Activated CD8-positive, alpha-beta memory T cell treated with anti-CD3 and anti-CD28 coated beads for 24 hours (primary cell): Measurements from ENCODE around the gene TOX2.

Experiments used
- DNase-seq: peaks from one replicate; pipeline ENCODE4 v3.0.0-alpha.2; 2020

The TOX2 gene

DNA sequence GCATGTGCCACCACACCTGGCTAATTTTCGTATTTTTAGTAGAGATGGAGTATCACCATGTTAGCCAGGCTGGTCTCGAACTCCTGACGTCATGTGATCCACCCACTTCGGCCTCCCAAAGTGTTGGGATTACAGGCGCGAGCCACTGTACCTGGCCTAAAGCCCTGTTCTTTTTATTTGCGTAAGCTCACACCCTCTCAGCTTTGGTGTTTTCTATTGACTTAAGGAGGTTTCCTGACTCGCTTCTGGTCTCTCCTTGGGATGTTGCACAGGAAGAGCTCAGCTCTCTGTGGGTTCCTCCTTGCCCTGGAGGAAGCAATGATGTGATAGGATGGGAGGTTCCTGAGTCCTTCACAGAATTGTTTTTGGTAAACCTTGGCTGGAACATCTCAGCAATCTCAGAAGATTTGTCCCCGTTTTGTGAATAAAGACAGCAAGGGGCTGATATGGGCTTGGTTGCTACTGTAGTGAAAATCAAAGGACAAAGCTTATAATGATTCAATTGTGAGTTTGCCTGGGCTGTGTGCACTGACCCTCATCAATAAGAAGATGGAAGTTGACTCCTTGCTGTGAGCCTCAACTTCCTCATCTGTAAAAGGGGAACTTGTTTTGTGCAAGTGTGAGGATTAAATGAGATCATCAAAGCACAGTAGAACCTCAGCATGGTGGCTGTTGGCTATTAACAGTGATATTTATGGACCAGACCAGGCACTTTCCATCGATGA lies 27.0 kb downstream of the TOX2 start:
- DNase-seq = no peak

DNA sequence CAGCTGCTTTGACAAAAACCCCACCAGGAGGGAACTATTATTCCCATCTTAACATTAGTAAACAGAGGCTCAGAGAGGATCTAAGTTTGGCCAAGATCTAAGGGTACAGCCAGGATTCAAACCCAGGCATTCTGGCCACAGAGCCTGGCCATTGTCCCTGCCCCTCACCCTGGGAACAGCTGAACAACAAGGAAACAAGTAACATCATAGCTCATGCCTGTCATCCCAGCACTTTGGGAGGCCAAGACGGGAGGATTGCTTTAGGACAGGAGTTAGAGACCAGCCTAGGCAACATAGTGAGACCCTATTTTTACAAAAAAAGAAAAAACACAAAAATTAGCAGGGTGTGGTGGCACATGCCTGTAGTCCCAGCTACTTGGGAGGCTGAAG lies 27.5 kb downstream of the TOX2 start:
- DNase-seq = no peak

DNA sequence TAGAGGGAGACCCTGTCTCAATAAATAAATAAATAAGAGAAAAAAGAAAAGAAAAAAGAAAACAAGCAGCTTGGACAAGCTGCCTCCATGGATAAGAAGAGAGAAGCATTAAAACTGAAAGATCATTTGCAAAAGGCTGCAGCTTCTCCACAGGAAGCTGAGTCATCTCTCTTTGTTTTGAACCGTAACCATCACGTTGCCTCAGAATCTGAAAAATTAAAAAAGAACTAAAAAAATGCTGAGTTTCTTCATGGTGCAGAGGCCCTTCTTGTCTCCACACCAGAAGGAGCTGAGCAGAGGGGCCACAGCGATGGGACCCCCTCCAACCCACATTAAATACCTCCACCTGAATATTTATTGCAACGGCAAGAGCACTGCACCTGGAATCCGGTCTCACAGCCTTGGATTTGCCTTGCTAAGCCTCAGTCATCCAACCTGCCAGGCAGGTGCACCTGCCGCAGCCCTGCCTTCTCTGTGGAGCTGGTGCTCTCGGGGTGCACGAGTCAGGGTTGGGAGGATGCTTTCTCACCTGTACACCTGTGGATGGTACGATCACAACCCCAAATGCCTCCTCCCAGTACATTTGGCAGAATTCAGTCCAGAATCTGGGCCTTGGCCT lies 28.1 kb downstream of the TOX2 start:
- DNase-seq = no peak

DNA sequence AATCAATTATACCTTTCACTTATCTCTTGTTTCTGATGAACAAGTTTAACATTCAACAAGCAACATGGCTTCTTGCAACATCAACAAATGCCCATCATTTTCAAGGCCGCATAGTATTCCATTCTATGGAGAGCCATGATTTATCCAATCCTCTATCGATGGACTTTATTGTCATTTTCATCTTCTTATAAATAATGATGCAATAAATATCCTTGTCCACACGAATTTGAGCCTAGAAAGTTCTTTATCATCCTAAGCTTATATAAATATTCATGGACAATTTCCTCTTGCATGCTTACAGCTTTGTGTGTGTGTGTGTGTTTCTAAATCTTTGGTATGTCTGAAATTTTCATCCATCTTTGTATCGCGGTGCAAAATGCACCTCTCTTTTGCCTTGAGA lies 29.1 kb downstream of the TOX2 start:
- no peak for DNase-seq

DNA sequence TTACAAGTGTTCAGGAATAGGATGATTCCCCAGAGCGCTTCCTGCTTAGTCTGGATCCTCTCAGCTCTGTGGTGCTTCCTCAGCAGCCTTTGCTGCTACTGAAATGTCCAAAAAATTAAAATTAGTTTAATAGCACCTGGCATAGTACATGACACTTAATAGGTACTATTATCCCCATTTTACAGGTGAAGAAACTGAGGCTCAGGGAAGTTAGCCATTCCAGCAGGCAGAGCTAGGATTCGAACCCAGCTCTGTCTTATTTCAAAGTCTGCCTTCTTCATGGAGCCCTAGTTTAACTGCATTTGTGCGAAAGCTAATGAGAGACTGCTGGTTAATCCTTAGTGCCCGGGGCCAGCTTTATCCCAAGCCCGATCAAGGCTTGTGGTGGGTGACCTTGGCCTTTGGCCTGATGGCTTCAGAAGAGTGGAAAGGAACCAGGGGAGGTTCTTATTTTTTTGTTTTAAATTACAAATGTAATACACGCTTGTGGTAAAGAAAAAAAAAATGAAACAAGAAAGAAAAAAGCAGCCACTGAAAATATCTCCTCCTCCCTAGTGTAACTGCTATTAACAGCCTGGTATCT lies 30.1 kb downstream of the TOX2 start:
- DNase-seq = no peak

DNA sequence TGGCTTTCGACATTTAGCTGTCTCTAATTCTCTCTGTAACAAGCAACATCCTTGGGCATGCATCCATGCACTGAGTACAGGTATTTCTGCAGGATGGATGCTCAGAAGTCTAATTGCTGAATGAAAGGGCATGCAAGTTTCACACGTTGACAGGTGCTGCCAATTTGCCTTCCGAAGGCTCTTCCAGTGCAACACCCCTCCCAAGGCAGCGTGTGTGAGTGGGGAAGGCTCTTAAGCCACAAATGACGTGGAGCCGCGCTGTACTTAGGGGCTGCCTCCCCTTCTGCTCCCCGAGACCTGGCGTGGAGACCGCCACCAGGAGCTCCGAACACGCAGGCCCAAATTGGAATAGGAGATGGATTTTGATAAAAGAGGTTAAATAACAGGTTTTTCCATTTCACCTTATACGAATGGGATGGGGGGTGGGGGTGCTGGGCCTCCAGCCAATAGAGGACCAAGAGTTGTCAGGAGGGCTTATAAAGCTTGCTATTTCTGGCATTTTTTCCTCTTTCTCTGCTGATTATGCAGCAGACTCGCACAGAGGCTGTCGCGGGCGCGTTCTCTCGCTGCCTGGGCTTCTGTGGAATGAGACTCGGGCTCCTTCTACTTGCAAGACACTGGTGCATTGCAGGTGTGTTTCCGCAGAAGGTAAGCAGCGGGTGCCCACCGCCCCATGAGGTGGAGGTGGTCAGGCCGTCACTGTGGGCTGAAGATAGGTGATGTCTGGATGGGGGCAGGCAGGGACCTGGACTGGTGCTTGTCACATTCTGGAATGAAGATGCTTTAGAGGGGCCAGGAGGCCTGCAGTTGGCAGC lies 30.9 kb downstream of the TOX2 start:
- DNase-seq = no peak

DNA sequence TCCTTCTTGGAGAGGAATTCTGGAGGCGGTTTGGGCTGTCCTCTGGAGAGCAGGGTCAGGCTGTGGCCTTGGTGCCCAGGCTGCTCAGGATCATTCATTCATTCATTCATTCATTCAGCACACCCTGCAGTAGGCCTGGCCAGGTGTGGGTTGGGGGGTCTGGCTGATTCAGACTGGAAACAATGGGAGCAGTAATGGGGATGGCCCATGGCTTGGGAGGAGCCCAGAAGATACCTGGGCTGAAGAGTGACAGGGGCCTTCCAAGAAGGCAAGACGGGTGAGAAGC lies 31.5 kb downstream of the TOX2 start:
- no peak for DNase-seq

DNA sequence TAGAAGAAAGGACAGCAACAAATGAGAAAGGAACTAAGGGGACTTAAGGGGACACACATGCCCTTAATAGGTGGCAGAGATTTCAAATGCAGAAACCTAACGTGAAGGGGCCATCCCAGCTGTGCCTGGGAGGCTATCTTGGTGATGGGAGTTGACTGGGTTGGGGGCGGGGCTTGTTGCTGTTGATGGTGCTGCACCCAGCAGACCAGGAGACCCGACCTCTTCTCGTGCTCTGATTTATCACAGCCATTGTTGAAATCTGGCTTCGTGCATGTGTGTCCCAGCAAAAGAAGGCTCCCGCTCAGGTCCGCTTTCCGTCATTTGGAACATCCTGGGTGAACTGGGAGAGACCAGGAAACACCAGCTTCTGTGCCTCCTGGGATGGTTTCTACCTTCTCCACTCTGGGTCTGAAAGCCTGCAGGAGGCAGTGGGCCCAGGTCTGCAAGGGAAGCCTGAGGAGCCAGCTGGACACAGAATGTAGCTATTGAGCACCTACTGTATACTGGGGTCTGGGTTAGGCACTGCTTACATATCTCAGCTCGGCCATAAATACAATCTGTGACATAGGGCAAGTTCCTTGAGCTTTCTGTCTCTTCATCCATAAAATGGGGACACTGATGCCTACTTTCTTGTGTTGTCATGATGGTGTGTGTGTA lies 32.1 kb downstream of the TOX2 start:
- DNase-seq = no peak

DNA sequence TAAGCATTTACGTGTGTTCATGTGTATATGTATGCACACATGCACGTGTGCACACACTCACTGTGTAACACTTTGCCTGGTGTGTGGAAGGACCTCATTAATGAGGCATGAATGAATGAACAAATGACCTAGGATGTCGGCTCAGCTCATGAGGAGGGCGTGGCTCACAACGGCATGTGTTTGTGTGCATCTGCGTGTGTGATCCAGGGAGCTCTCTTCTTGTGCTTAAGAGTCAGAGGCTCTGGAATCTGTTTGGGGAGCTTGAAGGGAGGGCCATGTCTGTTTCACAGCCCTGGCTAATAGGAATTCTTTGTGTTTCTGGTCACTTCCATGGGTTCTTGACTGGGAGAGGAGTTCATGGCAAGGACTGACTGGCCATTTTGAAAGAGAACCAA lies 32.7 kb downstream of the TOX2 start:
- no peak for DNase-seq

DNA sequence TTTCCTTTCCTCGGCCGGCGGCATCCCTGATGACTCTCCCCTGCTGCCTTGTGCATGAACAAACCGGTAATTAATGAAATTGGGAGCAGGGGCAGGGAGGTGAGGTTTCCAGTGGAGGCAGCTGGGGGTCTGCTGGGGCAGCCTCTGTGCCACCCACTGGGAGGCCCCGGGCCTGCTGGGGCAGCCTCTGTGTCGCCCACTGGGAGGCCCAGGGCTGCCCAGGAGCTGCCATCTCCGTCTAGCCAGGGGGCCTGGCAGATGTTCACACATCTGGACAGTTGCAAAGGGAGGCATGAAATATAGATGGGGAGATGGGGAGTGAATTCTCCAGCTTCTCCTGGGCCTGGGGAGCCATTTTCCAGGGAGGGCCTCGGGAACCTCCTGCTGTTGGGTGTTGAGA lies 33.8 kb downstream of the TOX2 start:
- no peak for DNase-seq

DNA sequence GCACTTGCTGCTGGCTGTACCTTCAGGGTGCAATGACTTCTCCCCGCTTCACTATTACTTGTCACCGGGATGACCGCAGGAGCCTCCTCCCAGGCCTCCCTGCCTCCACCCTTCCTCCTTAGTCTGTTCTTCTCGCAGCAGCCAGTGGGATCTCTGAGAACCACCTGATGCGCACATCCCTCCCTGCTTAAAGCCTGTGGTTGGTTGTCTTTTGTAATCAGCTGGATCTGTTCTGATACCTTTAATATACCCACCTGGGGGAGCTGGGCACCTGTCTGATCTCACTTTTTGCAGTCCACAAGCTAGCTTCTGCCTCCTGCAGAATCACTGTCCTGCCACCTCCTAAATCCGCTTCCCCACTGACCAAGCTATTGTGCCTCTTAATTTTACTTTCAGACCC lies 34.6 kb downstream of the TOX2 start:
- DNase-seq = no peak

DNA sequence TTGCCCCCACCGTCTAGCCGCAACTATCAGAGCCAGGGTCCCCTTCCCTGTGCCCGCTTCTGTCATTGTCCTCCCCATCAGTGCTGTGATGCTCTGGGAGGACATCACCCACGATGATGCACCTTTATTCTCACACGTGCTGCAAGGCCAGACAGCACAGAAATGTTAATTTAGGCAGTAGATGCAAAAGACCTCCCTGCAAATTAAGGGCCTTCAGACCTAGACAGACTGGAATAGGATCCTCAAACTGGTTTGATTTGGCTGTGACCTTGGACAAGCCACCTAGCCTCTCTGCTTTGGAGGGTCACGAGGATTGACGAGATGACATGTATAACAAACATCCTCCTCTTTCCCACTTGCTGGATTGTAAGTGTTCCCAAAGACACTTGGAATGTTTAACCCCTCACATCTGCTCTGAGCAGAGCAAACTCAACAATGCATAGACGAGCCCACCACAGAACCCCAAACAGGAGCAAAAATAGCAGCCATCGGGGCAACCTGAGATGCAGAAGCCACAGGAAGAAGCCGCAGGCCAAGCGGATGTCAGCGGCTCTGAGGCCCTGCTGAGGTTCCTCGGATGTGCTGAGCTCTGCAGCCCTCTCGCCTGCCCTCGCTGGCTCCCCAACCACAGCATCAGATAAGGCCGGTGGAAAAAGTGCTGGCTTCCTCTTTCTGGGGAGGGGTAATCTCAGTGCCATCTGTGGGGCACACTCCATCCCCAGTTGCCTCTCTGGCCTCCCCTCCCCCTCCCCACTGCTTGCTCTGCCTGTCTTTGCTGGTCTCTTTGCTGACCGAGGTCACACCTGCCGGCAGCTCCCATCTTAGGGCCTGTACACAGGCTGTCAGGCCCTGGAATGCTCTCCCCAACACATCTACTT lies 35.3 kb downstream of the TOX2 start:
- peak; percentile 83 for DNase-seq

DNA sequence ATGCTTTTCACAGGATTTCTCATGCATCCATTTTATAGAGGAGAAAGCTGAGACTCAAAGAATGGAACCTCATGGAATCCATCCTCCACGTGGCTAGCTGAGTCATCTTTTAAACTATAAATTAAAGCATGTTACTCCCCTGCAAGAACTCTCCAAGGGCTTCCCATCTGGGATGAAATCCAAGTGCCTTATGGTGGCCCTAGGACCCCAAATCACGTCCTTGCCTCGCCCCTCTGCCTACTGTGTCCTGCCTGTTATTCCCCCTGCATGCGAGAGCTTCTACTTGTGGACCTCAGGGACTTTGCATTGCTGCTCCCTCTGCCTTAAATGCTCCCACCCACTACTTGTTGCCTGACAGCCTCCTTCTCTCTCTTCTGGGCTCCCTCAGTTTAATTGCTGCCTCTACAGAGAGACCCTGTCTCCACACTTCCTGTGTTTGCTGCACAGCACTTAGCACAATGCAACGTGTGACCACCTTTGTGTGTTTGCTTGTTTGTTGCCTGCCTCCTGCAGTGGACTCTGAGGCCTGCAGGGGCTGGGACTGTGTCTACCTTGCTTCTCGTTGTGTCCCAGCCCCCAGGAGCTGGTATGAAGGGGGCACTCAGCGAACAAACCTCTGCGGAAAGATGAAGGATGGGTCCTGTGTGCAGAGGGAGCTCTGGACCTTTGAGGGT lies 39.4 kb downstream of the TOX2 start:
- DNase-seq = no peak

DNA sequence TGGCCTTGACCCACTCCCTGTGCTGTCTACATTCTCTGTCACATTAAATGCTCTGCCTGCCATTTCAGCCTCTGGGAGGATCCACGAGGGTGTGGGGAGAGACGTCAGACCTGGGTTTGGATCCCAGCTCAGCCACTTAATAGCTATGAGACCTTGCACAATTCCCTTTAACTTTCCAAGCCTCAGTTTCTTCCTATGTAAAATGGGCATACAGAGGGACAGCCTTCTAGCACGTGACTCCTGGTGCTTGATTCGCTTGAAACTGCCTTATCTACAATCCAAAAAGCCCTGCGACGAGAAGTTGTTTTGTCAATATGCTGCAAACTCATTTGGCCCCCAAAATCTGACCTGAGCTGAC lies 40.0 kb downstream of the TOX2 start:
- no peak for DNase-seq

DNA sequence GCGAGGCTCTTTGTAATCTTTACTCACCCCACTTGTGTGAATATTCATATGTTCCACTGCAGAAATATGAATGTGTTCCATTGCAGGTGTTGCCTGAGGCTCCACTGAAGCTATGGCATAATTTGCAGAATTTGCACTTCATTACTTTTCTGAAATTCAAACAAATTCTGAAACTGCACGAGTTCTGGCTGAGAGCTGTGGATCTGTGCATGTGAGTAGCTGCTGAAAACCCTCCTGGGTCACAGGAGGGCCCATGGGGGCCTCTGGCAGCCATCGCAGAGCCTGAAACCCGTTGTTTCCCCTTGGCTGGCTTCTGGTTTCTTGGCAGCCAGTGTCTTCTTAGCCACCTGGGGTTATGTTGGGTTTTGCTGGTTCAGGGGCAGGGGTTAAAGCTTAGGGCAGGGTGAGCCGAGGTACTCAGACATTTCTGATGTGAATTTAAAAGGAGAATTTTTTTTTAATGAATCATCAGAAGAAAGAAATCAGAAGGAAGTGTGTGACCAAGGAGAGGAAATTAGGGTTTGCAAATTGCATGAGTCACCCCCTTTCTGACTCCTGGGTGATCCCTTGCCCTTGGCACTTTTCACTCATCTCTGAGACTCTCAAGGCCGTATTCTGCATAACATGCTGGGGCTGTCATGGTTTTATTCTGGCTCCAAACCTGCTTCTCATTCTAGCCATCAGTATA lies 40.6 kb downstream of the TOX2 start:
- DNase-seq = peak; percentile 78

DNA sequence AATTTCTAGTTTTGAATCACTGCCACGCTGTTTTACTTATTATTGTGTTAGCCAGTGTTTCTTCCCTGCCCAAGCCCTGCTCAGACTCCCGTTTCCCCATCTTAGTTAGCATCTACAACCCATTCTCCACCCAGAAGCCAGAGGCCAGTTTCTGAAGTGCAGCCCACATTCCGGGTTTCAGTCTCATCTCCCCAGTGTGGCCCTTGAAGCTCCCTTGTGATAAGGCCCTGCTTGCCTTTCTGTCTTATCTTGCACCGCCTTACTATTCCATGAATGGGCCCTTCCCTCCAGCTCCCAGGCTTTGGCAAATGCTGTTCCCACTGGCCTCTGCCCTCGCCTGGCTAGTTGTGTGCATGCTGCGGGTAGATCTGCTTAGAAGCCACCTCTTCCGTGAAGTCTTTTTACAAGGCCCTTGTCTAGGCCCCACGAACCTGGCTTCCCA lies 41.1 kb downstream of the TOX2 start:
- DNase-seq = no peak

DNA sequence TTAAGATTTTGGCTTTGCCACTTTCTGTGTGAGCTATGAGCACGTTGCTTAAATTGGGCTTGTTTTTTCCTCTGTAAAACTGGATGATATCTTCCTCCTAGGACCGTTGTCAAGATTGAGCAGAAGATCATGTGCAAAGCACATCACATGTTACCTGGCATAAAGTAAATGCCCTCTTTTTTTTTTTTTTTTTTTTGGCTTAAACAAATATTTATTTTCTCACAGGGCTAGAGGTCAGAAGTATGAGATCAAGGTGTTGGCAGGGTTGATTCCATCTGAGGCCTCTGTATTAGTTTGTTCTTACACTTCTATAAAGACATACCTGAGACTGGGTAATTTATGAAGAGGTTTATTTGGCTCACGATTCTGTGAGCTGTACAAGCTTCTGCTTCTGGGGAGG lies 42.7 kb downstream of the TOX2 start:
- DNase-seq = no peak

DNA sequence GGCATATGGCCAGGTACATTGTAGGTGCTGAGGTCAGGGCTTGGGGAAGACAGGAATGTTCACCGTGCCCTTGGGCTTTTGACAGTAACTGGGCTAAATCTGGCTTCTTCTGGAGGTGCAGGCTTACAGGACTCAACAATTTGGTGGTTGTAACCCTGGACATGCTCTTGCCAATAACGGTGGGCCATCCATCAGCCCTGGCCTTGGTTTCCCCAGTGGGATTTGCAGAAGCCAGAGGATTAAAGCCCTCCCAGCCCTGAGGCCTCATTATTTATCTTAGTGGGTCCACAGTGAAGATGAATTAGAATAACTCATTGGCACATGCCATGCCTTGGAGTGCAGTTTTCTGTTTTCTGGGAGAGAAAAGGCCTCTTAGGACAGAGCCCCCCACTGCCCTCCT lies 44.0 kb downstream of the TOX2 start:
- DNase-seq = no peak

DNA sequence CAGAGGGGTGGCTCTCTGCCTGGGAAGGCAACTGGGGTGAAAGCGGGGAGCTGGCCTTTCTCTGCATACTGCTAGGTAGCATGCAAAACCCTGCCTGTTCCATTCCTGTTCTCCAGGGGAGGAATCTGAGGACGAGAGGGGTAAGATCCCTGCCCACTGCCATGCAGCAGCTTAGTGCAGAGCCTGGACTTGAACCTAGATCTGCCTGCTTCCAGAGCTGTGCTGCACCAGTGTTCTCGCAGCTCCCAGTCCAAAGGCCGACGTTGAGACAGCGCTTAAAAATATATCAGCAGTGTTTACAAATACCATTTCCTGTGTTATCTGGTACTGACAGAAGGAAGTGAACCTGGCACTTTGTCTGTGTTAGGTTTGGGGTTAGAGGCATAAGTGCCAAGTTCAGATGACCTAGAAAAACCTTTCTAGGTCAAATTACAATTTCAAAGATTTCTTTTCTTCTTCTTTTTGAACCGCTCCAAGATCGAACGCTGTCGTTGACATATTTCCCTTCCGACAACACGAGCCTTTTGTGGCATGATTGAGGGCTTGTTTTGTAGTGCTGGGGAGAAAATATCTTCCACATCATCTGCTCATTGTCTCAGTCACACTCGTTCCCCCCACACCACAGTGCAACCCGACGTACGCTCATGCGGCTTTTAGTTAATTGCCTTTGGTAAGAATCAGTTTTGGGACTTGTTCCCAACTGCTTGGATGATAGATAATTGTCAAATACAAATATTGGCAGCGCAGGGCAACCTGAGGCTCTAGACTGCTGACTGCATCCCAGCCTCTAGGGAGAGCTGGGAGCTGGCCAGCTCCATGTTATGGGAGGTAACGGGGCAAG lies 44.6 kb downstream of the TOX2 start:
- DNase-seq = no peak

DNA sequence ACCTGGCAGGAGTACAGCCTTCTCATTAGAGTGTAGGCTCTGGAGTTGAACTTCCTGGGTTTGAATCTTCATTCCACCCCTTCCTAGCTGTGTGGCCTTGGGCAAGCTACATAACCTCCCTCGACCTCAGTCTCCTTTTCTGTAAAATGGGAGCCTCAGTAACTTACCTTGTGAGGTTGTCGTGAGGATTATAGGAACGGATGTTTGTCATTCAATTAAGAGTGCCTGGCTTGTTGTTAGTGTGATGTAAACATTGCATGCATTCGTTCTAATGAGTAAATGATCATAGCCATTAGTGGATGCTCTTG lies 45.2 kb downstream of the TOX2 start:
- peak; percentile 57 for DNase-seq

DNA sequence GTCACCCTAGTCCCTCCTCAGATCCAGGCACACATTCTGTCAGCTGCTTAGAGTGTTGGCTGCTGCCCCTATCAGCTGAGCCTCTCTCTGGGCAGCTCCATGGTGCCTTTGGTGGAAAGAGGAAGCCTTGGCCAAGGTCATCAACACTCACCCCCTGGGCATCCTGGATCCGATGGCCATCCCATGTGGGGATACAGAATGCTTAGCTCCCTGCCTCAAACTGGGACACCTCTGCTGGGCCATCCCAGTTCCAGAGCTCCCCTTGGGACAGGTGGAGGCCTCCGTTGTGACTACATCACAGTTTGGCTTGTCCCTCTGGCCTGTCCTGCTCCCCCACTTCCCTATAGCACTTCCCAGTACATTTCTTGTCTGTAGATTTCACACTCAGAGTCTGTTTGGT lies 45.6 kb downstream of the TOX2 start:
- DNase-seq = peak; percentile 55
